SH-SY5Y (cell line): ENCODE results near the gene PLEKHG5.

Experiments used
- GATA2 ChIP-seq: IDR thresholded peaks from 2 replicates; pipeline ENCODE4 v1.6.1; 2011; ENCODE audit warnings: mild to moderate bottlenecking, low read depth, low read length
- GATA3 ChIP-seq: IDR thresholded peaks from 2 replicates; pipeline ENCODE4 v1.6.1; 2011; ENCODE audit warnings: low read depth, mild to moderate bottlenecking, low read length, moderate library complexity

Gene PLEKHG5

GRCh38 chr1:6424619-6425593, 66.6 kb downstream of the PLEKHG5 start, which contains the start of gene ESPN:
ESPN (plus strand) TSS chr1:6424776; CDS start chr1:6424956, 180 bp downstream.
- TF ChIP-seq GATA3 (no peak), GATA2 (no peak)

GRCh38 chr1:6424000-6424565, 67.4 kb downstream of the PLEKHG5 start:
- TF ChIP-seq GATA2: no peak
- no peak for TF ChIP-seq GATA3

- no peak for TF ChIP-seq GATA2
- TF ChIP-seq GATA3: no peak
These were observed 68.0 kb downstream of the PLEKHG5 start for GRCh38 chr1:6423321-6423999.

GRCh38 chr1:6421266-6421665, 70.2 kb downstream of the PLEKHG5 start:
- TF ChIP-seq GATA2 (no peak), GATA3 (no peak)

- TF ChIP-seq GATA2 (no peak), GATA3 (no peak)
These were observed 70.9 kb downstream of the PLEKHG5 start for GRCh38 chr1:6420454-6421042.

GRCh38 chr1:6419804-6420453, 71.5 kb downstream of the PLEKHG5 start, which contains the start of gene HES2:
HES2 (minus strand) TSS chr1:6419919; CDS start chr1:6419820, 99 bp downstream.
- TF ChIP-seq GATA3 (no peak), GATA2 (no peak)

- TF ChIP-seq GATA3: no peak
- no peak for TF ChIP-seq GATA2
These were observed 72.1 kb downstream of the PLEKHG5 start for GRCh38 chr1:6419397-6419803.

- TF ChIP-seq GATA2 (no peak), GATA3 (no peak)
These were observed 72.6 kb downstream of the PLEKHG5 start for GRCh38 chr1:6418668-6419396.

GRCh38 chr1:6417961-6418667, 73.4 kb downstream of the PLEKHG5 start:
- TF ChIP-seq GATA2 (no peak), GATA3 (no peak)
